Pancreas (tissue), 10 donors: ENCODE measurements around the gene NT5M. TPM values are rescaled to one million over a fixed set of nuclear protein-coding genes. Genes with fewer than 3 reads are reported as not detected.
A peak's percentile ranks its signal among the peaks of the same experiment; 100 is the strongest.

Experiments
- ATAC-seq, 4 donors: fragments of 200-7000 bp; cut with Tn5 transposase; one replicate each; pipeline versions ENCODE4 v1.8.0 to v1.9.1; 2020; ENCODE audit warnings: mild to moderate bottlenecking in 4 of 4, moderate library complexity in 4 of 4
- DNase-seq, 6 donors: peaks; one replicate each; pipeline ENCODE4 v3.0.0-alpha.2; 2020
- FAIRE-seq: peaks from 2 replicates; lab custom pipeline; 2012; peaks lifted over from hg19 to GRCh38; lab: Jason Lieb, UNC
- H3K27ac ChIP-seq, 4 donors: fragments of 200-600 bp; sonication (generic); 1 replicate in 3 of 4; 2 replicates in 1 of 4; pipeline versions ENCODE4 v1.5.0 to v1.8.0; 2020
- H3K27me3 ChIP-seq, 4 donors: fragments of 200-600 bp; one replicate each; pipeline ENCODE4 v1.8.0; 2021
- H3K36me3 ChIP-seq, 3 donors: fragments of 200-600 bp; sonication (generic) in 1 of 3; one replicate each; pipeline versions ENCODE4 v1.5.0 to v1.8.0; 2020 to 2021
- H3K4me1 ChIP-seq, 3 donors: fragments of 200-600 bp; one replicate each; pipeline ENCODE4 v1.8.0; 2021
- H3K4me3 ChIP-seq, 4 donors: fragments of 200-600 bp; sonication (generic) in 2 of 4; one replicate each; pipeline versions ENCODE4 v1.5.0 to v1.8.0; 2020 to 2021
- H3K9me3 ChIP-seq, 4 donors: fragments of 200-600 bp; one replicate each; pipeline ENCODE4 v1.8.0; 2021
- CTCF ChIP-seq, 4 donors: fragments of 200-600 bp; sonication (generic) in 3 of 4; IDR thresholded peaks; one replicate each; pipeline versions ENCODE4 v1.5.0 to v1.8.0; 2021; ENCODE audit warnings: antibody characterized with exemption in 4 of 4
- WGBS, 2 donors: extraction: QIAGEN DNeasy Blood & Tissue Kit; methylation state at CpG; one replicate each; pipeline ENCODE4 v1.1.7; 2013; 5-methylcytosine and 5-hydroxymethylcytosine counted together
- intact Hi-C, 3 donors: fragments of 100-400 bp; cut with DNase I; formaldehyde crosslinking; loops; one replicate each; pipeline versions ENCODE4 v1.11.1 to v1.14.2; 2022
- polyA plus RNA-seq, 2 donors: library from polyadenylated mRNA; stranded (reverse); fragments of 200-250 nt; gene quantifications; one replicate each; pipeline ENCODE4 v1.2.3, GENCODE V29; 2013
- total RNA-seq, 6 donors: library from RNA; stranded (reverse); fragmentation: NEBNext Ultra II Directional in 4 of 6; extraction: Animal tissue kit (Norgen Biotek cat#: 25700) in 4 of 6; gene quantifications; one replicate each; pipeline versions ENCODE4 v1.2.1 to v1.2.4, GENCODE V29; 2021 to 2023
- donor health status: healthy with polysubstance abuse.
- donor health status: DM: no; HTN: no; CAD: no; lungs with moderate emphysema.
- donor health status: DM: no; HTN: no; CAD: no.
- donor health status: control.
- donor health status: control.
- donor health status: Bipolar disorder and iron deficiency.
- donor health status: DM: yes; HTN: yes; CAD: no.
- donor health status: DM: no; HTN: no; CAD: no.
- donor health status: DM: no; HTN: no; CAD: no.
- donor health status: DM: yes; HTN: yes; CAD: no.

Gene NT5M
- total and polyA plus RNA-seq, 8 donors = 0.83 to 3.3 (median 1.5) TPM

GRCh38 chr17:17395246-17395802 lies 92.2 kb downstream of the NT5M start:
- Histone ChIP-seq H3K27ac (no peak overlapping the region), H3K9me3 (no peaks in the 10 kb centered on the region), H3K27me3 (no peaks in the 10 kb centered on the region), H3K36me3 (no peaks in the 10 kb centered on the region), H3K4me3 (no peak overlapping the region), H3K4me1 (no peaks in the 10 kb centered on the region)
- TF ChIP-seq CTCF (IDR thresholded peaks at IDR 0.05) = no peak
- DNase-seq = peak in 1 of 6 donors; percentile 2
- peak in 1 of 4 donors; percentile 7 for ATAC-seq
- no peak for FAIRE-seq
- 77 to 85% methylated on average over 6 of the region's 6 CpGs for WGBS, 2 donors
- intact Hi-C loops = no loop called here

GRCh38 chr17:17395885-17396284 lies 92.7 kb downstream of the NT5M start:
- FAIRE-seq = no peak
- ATAC-seq = no peak
- TF ChIP-seq CTCF (IDR thresholded peaks at IDR 0.05) = no peak
- DNase-seq = no peak
- 93 to 96% methylated on average over 6 of the region's 6 CpGs for WGBS, 2 donors
- Histone ChIP-seq H3K4me1 (no peaks in the 10 kb centered on the region), H3K36me3 (no peaks in the 10 kb centered on the region), H3K27me3 (no peaks in the 10 kb centered on the region), H3K9me3 (no peaks in the 10 kb centered on the region), H3K4me3 (no peak overlapping the region), H3K27ac (no peak overlapping the region)
- intact Hi-C loops = no loop called here

Other genes with a start within 250 kb of the NT5M start
- 1 to 10 TPM; 1.5 to 3.4 (median 2.3) TPM for gene PLD6, start 97.0 kb upstream of the NT5M start, total RNA-seq
- 1 to 10 TPM; 2.3 to 3.4 TPM for gene PLD6, start 97.0 kb upstream of the NT5M start, polyA plus RNA-seq
- gene FLCN, start 66.2 kb upstream of the NT5M start, total RNA-seq = 10 to 100 TPM; 14.1 to 42.1 (median 16.8) TPM
- 10 to 100 TPM; 27.2 to 30.1 TPM for gene FLCN, start 66.2 kb upstream of the NT5M start, polyA plus RNA-seq
- gene COPS3, start 22.1 kb upstream of the NT5M start, total RNA-seq = 10 to 100 TPM; 24.7 to 51.1 (median 31.5) TPM
- gene COPS3, start 22.1 kb upstream of the NT5M start, polyA plus RNA-seq = 10 to 100 TPM; 17.6 to 37.9 TPM
- 1 to 10 TPM; 4.6 to 8.4 (median 6.3) TPM for gene MED9, start 173.6 kb downstream of the NT5M start, total RNA-seq
- gene MED9, start 173.6 kb downstream of the NT5M start, polyA plus RNA-seq = 10 to 100 TPM in 1 of 2 donors, 1 to 10 TPM in 1; 7.8 to 12.2 TPM
- gene RASD1, start 193.0 kb downstream of the NT5M start, total RNA-seq = 10 to 100 TPM in 3 of 6 donors, 1 to 10 TPM in 3; 4.9 to 30.7 (median 10.6) TPM
- gene RASD1, start 193.0 kb downstream of the NT5M start, polyA plus RNA-seq = 100 to 1,000 TPM in 1 of 2 donors, 10 to 100 TPM in 1; 40.6 to 129 TPM